PC-3 (cell line): ENCODE measurements around the gene MIEN1.

Experiments
- CTCF ChIP-seq: fragments of 300-600 bp; sonication (generic); conservative IDR thresholded peaks from 2 replicates; pipeline ENCODE4 v1.5.1; 2017; ENCODE audit warnings: antibody characterized with exemption, low read depth, mild to moderate bottlenecking, low read length
- EZH2phosphoT487 ChIP-seq: fragments of 300-600 bp; sonication (generic); IDR thresholded peaks from 2 replicates; pipeline ENCODE4 v1.6.1; 2018; ENCODE audit warnings: mild to moderate bottlenecking, antibody characterized with exemption, low read length, borderline replicate concordance

- TF ChIP-seq CTCF (no peak), EZH2phosphoT487 (no peak)
These were observed 2.8 kb downstream of the MIEN1 start for GRCh38 chr17:39727556-39727955.
